GM18861 (cell line): ENCODE data around the gene SEMA6A.

Experiments
- ATAC-seq: cut with Tn5 transposase; IDR thresholded peaks from one replicate; pipeline ENCODE4 v1.9.1; 2021; ENCODE audit not compliant: unreplicated experiment

SEMA6A gene

GRCh38 chr5:116524966-116525365 is 49.7 kb downstream of the SEMA6A start:
- no peak for ATAC-seq

- no peak for ATAC-seq
Observed at GRCh38 chr5:116524051-116524904, 50.3 kb downstream of the SEMA6A start.

- peak; percentile 18 for ATAC-seq
Observed at GRCh38 chr5:116523182-116523581, 51.4 kb downstream of the SEMA6A start.

GRCh38 chr5:116522356-116523136 is 52.1 kb downstream of the SEMA6A start:
- ATAC-seq: peak; percentile 45

- ATAC-seq: peak; percentile 73
Observed at GRCh38 chr5:116521173-116521872, 53.3 kb downstream of the SEMA6A start.

GRCh38 chr5:116520771-116521170 is 53.9 kb downstream of the SEMA6A start:
- ATAC-seq: no peak

GRCh38 chr5:116518423-116518822 is 56.2 kb downstream of the SEMA6A start:
- ATAC-seq: no peak

GRCh38 chr5:116517488-116517887 is 57.1 kb downstream of the SEMA6A start:
- no peak for ATAC-seq

- no peak for ATAC-seq
Observed at GRCh38 chr5:116516021-116516420, 58.6 kb downstream of the SEMA6A start.

GRCh38 chr5:116514421-116514970 is 60.1 kb downstream of the SEMA6A start:
- no peak for ATAC-seq

- ATAC-seq: no peak
Observed at GRCh38 chr5:116510517-116510916, 64.1 kb downstream of the SEMA6A start.

- no peak for ATAC-seq
Observed at GRCh38 chr5:116509483-116510244, 65.0 kb downstream of the SEMA6A start.

GRCh38 chr5:116508835-116509234 is 65.8 kb downstream of the SEMA6A start:
- ATAC-seq: no peak

- no peak for ATAC-seq
Observed at GRCh38 chr5:116507941-116508655, 66.5 kb downstream of the SEMA6A start.

- ATAC-seq: no peak
Observed at GRCh38 chr5:116507051-116507537, 67.5 kb downstream of the SEMA6A start.

- no peak for ATAC-seq
Observed at GRCh38 chr5:116506488-116506887, 68.1 kb downstream of the SEMA6A start.

- no peak for ATAC-seq
Observed at GRCh38 chr5:116504593-116505166, 69.9 kb downstream of the SEMA6A start.

- no peak for ATAC-seq
Observed at GRCh38 chr5:116502616-116503015, 72.0 kb downstream of the SEMA6A start.

- no peak for ATAC-seq
Observed at GRCh38 chr5:116502138-116502537, 72.5 kb downstream of the SEMA6A start.
